Neuronal stem cell (in vitro differentiated cells): ENCODE data around the gene MOK.
"Not testable (repeated sequence)": the region's sequence is repeated elsewhere in the genome, so short reads cannot be mapped to it uniquely, and the experiment has no call there.

Experiments
- DNase-seq: peaks from one replicate; pipeline ENCODE4 v3.0.0-alpha.2; 2013; ENCODE audit warnings: low spot score
- H2AFZ ChIP-seq: one replicate; pipeline ENCODE4 v1.6.1; 2013; ENCODE audit warnings: mild to moderate bottlenecking, low read length, inconsistent platforms
- H2AK5ac ChIP-seq: 2 replicates; pipeline ENCODE4 v1.6.1; 2013; ENCODE audit warnings: low read depth, mild to moderate bottlenecking, inconsistent platforms, low read length, moderate library complexity, mixed read lengths
- H2BK120ac ChIP-seq: 2 replicates; pipeline ENCODE4 v1.6.1; 2013; ENCODE audit warnings: low read depth, mild to moderate bottlenecking, inconsistent platforms, low read length, moderate library complexity, mixed read lengths
- H2BK12ac ChIP-seq: one replicate; pipeline ENCODE4 v1.6.1; 2013; ENCODE audit warnings: low read length, inconsistent platforms
- H2BK15ac ChIP-seq: 2 replicates; pipeline ENCODE4 v1.6.1; 2013; ENCODE audit warnings: mild to moderate bottlenecking, low read length, inconsistent platforms, mixed read lengths
- H2BK5ac ChIP-seq: one replicate; pipeline ENCODE4 v1.6.1; 2013; ENCODE audit warnings: inconsistent platforms, mild to moderate bottlenecking, low read length, moderate library complexity
- H3K14ac ChIP-seq: one replicate; pipeline ENCODE4 v1.6.1; 2013; ENCODE audit warnings: low read length, inconsistent platforms
- H3K18ac ChIP-seq: 2 replicates; pipeline ENCODE4 v1.6.1; 2013; ENCODE audit warnings: low read length, inconsistent platforms
- H3K23ac ChIP-seq: 2 replicates; pipeline ENCODE4 v1.6.1; 2013; ENCODE audit warnings: low read depth, mild to moderate bottlenecking, mixed read lengths, low read length, inconsistent platforms; ENCODE audit not compliant: poor library complexity
- H3K27ac ChIP-seq: replicated peaks from 3 replicates; pipeline ENCODE4 v1.5.1; 2013; ENCODE audit warnings: low read length, inconsistent platforms
- H3K27me3 ChIP-seq, 3 experiments: 2 replicates each; pipeline ENCODE4 v1.6.1; 2013; ENCODE audit warnings: low read length in 3 of 3, mild to moderate bottlenecking in 2 of 3, inconsistent platforms in 1 of 3, low read depth in 1 of 3, mixed read lengths in 1 of 3, moderate library complexity in 1 of 3; ENCODE audit not compliant: control insufficient read depth in 3 of 3, insufficient read depth in 3 of 3
- H3K36me3 ChIP-seq, 2 donors: replicated peaks in 1 of 2; 2 replicates each; pipeline ENCODE4 v1.6.1; 2013; ENCODE audit warnings: low read length in 2 of 2; ENCODE audit not compliant: control insufficient read depth in 2 of 2, insufficient read depth in 2 of 2
- H3K4ac ChIP-seq: 2 replicates; pipeline ENCODE4 v1.6.1; 2013; ENCODE audit warnings: inconsistent platforms, mild to moderate bottlenecking, low read length, moderate library complexity
- H3K4me1 ChIP-seq, 2 donors: 1 replicate in 1 of 2; 2 replicates in 1 of 2; pipeline ENCODE4 v1.6.1; 2013; ENCODE audit warnings: low read length in 2 of 2, low read depth in 1 of 2; ENCODE audit not compliant: control insufficient read depth in 2 of 2, insufficient read depth in 1 of 2
- H3K4me2 ChIP-seq: one replicate; pipeline ENCODE4 v1.6.1; 2013; ENCODE audit warnings: mild to moderate bottlenecking, low read length, inconsistent platforms; ENCODE audit not compliant: insufficient read depth, poor library complexity, severe bottlenecking
- H3K4me3 ChIP-seq, 2 donors: 2 replicates each; pipeline ENCODE4 v1.5.1; 2013; ENCODE audit warnings: low read length in 2 of 2, mild to moderate bottlenecking in 2 of 2, inconsistent platforms in 1 of 2, moderate library complexity in 1 of 2
- H3K79me1 ChIP-seq: one replicate; pipeline ENCODE4 v1.6.1; 2013; ENCODE audit warnings: low read depth, mild to moderate bottlenecking, inconsistent platforms, low read length, moderate library complexity
- H3K9ac ChIP-seq: one replicate; pipeline ENCODE4 v1.6.1; 2013; ENCODE audit warnings: mild to moderate bottlenecking, low read depth, low read length, inconsistent platforms; ENCODE audit not compliant: poor library complexity
- H3K9me3 ChIP-seq, 2 donors: replicated peaks in 1 of 2; 2 replicates each; pipeline versions ENCODE3 to v1.6.1; 2013; ENCODE audit warnings: low read length in 2 of 2, mild to moderate bottlenecking in 2 of 2, inconsistent platforms in 1 of 2, low read depth in 1 of 2, mixed read lengths in 1 of 2, moderate library complexity in 1 of 2; ENCODE audit not compliant: control insufficient read depth in 2 of 2, insufficient read depth in 1 of 2
- H4K8ac ChIP-seq: one replicate; pipeline ENCODE4 v1.6.1; 2013; ENCODE audit warnings: low read depth, mild to moderate bottlenecking, inconsistent platforms, low read length, moderate library complexity
- H4K91ac ChIP-seq: one replicate; pipeline ENCODE4 v1.6.1; 2013; ENCODE audit warnings: low read length, low read depth, mild to moderate bottlenecking, inconsistent platforms; ENCODE audit not compliant: poor library complexity
- WGBS, 2 donors: extraction: QIAGEN DNeasy Blood & Tissue Kit; methylation state at CpG; one replicate each; pipeline ENCODE4 v1.1.7; 2013; ENCODE audit warnings: missing lambda C conversion rate in 2 of 2, mixed read lengths in 1 of 2; ENCODE audit not compliant: insufficient read length in 2 of 2, insufficient replicate concordance in 1 of 2; ENCODE audit errors: extremely low coverage in 2 of 2; 5-methylcytosine and 5-hydroxymethylcytosine counted together

The MOK gene

DNA sequence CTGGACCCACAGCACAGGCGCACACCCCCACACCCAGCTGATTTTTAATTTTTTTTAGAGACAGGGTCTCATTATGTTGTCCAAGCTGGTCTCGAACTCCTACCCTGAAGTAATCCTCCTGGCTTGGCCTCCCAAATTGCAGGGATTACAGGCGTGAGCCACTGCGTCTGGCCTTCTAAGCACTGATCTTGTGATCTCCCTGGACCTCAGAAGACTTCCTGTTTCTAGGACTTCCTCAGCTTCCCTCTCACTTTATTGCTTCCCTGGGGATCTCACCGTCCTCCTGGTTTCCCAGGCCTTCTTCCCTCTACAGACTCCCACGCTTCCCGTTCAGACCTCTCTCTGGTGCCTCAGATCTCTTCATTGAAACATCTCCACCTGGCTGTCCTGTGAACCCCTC lies 28.4 kb upstream of the MOK start:
- no CpG with 5 or more reads among the region's 7 CpGs for WGBS, 2 donors
- H4K91ac ChIP-seq, result no peak overlapping the region
- no peak overlapping the region for H2BK120ac ChIP-seq

DNA sequence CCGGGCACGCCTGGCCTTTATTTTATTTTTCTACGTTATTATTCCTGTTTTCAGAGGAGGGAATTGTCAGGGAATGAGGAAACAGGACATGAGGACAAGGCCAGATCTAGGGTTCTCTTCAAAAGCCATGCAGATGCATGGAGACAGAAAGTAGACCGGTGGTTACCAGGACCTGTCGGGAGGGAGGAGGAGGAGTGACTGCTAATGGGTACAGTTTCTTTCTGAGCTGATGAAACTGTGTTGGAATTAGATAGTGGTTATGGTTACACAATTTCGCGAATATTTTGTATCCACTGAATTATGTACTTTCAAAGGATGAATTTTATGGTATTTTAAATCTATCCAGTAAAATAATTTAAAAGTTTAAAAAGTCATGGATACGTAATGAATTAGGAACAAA lies 25.8 kb upstream of the MOK start:
- Histone ChIP-seq H2AFZ (no peak overlapping the region), H3K23ac (no peak overlapping the region), H2BK15ac (no peak overlapping the region), H3K9ac (no peak overlapping the region), H3K9me3 (no peaks in the 10 kb centered on the region), H3K4ac (no peak overlapping the region), H2BK5ac (no peak overlapping the region), H3K14ac (no peak overlapping the region), H3K4me2 (no peak overlapping the region), H3K79me1 (no peaks in the 10 kb centered on the region), H3K18ac (no peak overlapping the region), H3K4me3 (no peak overlapping the region), H2BK12ac (no peak overlapping the region), H3K27ac (no peak overlapping the region), H3K4me1 (no peaks in the 10 kb centered on the region), H3K27me3 (no peaks in the 10 kb centered on the region), H4K8ac (no peak overlapping the region), H3K36me3 (peaks cover 15 to 64% of the 10 kb centered on the region in 2 donors), H2BK120ac (no peak overlapping the region), H4K91ac (no peak overlapping the region), H2AK5ac (no peak overlapping the region)
- no peak for DNase-seq
- WGBS, 2 donors, result no CpG with 5 or more reads among the region's 8 CpGs

More for the DNA sequence above, 28.4 kb upstream of the MOK start:
- no peak overlapping the region for H3K4me3 ChIP-seq
- H3K18ac ChIP-seq, result no peak overlapping the region
- H3K4ac ChIP-seq, result no peak overlapping the region
- H2BK12ac ChIP-seq, result no peak overlapping the region
- no peak overlapping the region for H3K14ac ChIP-seq
- no peaks in the 10 kb centered on the region for H3K4me1 ChIP-seq
- no peak overlapping the region for H2AK5ac ChIP-seq
- no peak overlapping the region for H3K27ac ChIP-seq
- no peaks in the 10 kb centered on the region for H3K79me1 ChIP-seq
- no peaks in the 10 kb centered on the region for H3K9me3 ChIP-seq
- H2BK5ac ChIP-seq, result no peak overlapping the region
- H4K8ac ChIP-seq, result no peak overlapping the region
- H3K23ac ChIP-seq, result no peak overlapping the region
- H3K36me3 ChIP-seq, result peaks cover 14 to 70% of the 10 kb centered on the region in 2 donors
- no peak overlapping the region for H3K9ac ChIP-seq
- no peak overlapping the region for H2BK15ac ChIP-seq
- no peak for DNase-seq
- H3K4me2 ChIP-seq, result no peak overlapping the region
- no peaks in the 10 kb centered on the region for H3K27me3 ChIP-seq
- no peak overlapping the region for H2AFZ ChIP-seq

DNA sequence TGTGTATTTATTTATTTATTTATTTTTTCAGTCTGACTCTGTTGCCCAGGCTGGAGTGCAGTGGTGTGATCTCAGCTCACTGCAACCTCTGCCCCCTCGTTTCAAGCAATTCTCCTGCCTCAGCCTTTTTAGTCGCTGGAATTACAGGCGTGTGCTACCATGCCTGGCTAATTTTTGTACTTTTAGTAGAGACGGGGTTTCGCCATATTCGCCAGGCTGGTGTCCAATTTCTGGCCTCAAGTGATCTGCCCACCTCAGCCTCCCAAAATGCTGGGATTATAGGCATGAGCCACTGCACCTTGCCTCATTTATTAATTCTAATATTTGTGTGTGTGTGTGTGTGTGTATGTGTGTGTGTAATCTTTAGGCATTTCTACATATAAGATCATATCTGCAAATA lies 24.4 kb upstream of the MOK start:
- H3K79me1 ChIP-seq, H2BK12ac ChIP-seq, H2BK120ac ChIP-seq, H3K27me3 ChIP-seq, H3K4ac ChIP-seq, H3K18ac ChIP-seq, H3K4me2 ChIP-seq, H4K8ac ChIP-seq, H2AK5ac ChIP-seq, H3K14ac ChIP-seq, H3K23ac ChIP-seq, DNase-seq, H2BK5ac ChIP-seq, H3K9me3 ChIP-seq, H3K4me1 ChIP-seq, H4K91ac ChIP-seq, H3K27ac ChIP-seq, H2BK15ac ChIP-seq, H3K9ac ChIP-seq, H3K4me3 ChIP-seq, H2AFZ ChIP-seq: not testable (repeated sequence)
- WGBS, 2 donors, result no CpG with 5 or more reads among the region's 6 CpGs
- peaks cover 15 to 56% of the 10 kb centered on the region in 2 donors for H3K36me3 ChIP-seq

DNA sequence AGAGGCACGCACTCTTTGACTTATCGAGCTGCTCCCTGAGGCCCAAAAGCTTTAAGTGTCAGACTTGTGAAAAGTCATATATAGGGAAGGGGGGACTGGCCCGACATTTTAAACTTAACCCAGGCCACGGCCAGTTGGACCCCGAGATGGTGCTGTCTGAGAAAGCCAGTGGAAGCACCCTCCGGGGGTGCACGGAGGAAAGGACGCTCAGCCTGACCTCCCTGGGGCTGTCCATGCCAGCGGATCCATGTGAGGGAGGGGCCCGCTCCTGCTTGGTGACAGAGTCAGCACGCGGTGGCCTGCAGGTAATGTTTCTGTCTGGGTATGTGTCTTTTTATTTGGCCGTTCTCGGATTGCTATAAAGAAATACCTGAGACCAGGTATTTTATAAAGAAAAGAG lies 21.6 kb upstream of the MOK start:
- Histone ChIP-seq H3K79me1 (peaks cover 3% of the 10 kb centered on the region), H4K8ac (no peak overlapping the region), H3K9ac (no peak overlapping the region), H2AK5ac (no peak overlapping the region), H3K4me2 (no peak overlapping the region), H4K91ac (no peak overlapping the region), H2BK5ac (no peak overlapping the region), H2BK12ac (no peak overlapping the region), H3K4me3 (no peak overlapping the region), H2BK120ac (no peak overlapping the region), H3K27ac (no peak overlapping the region), H3K9me3 (no peaks in the 10 kb centered on the region), H3K27me3 (no peaks in the 10 kb centered on the region), H3K36me3 (peaks cover 5 to 44% of the 10 kb centered on the region in 2 donors), H2AFZ (no peak overlapping the region), H3K23ac (no peak overlapping the region), H3K4me1 (no peaks in the 10 kb centered on the region), H3K14ac (no peak overlapping the region), H2BK15ac (no peak overlapping the region), H3K18ac (no peak overlapping the region), H3K4ac (no peak overlapping the region)
- WGBS, 2 donors, result no CpG with 5 or more reads among the region's 14 CpGs
- DNase-seq, result no peak
